Neural cell (in vitro differentiated cells): ENCODE measurements around the gene C11orf91. TPM values are rescaled to one million over a fixed set of nuclear protein-coding genes. Genes with fewer than 3 reads are reported as not detected.

ENCODE experiments used
- H2AFZ ChIP-seq: fragments of 200-600, 300-800 bp; sonication (generic), shearing (Covaris generic); 2 replicates; pipeline ENCODE4 v1.6.0; 2014; ENCODE audit warnings: low read depth, mild to moderate bottlenecking, antibody characterized with exemption, low read length, moderate library complexity
- H3F3A ChIP-seq: fragments of 200-600 bp; shearing (Covaris generic); 2 replicates; pipeline ENCODE4 v1.6.1; 2016; ENCODE audit warnings: mild to moderate bottlenecking, moderate library complexity, mixed read lengths, antibody characterized with exemption, low read length; ENCODE audit not compliant: insufficient read depth, poor library complexity, severe bottlenecking
- H3K27ac ChIP-seq: fragments of 200-600, 300-800 bp; sonication (generic), shearing (Covaris generic); 2 replicates; pipeline ENCODE4 v1.5.1; 2014; ENCODE audit warnings: mild to moderate bottlenecking, low read length, moderate library complexity
- H3K27me3 ChIP-seq: fragments of 300-800, 200-600 bp; sonication (generic), shearing (Covaris generic); 2 replicates; pipeline ENCODE4 v1.6.0; 2014; ENCODE audit warnings: mild to moderate bottlenecking, low read depth, low read length, moderate library complexity; ENCODE audit not compliant: insufficient read depth
- H3K36me3 ChIP-seq: fragments of 300-800, 200-600 bp; sonication (generic), shearing (Covaris generic); 2 replicates; pipeline ENCODE4 v1.5.1; 2014; ENCODE audit warnings: mild to moderate bottlenecking, antibody characterized with exemption, low read length, moderate library complexity; ENCODE audit not compliant: insufficient read depth
- H3K4me2 ChIP-seq: fragments of 300-800, 200-600 bp; sonication (generic), shearing (Covaris generic); 2 replicates; pipeline ENCODE4 v1.6.0; 2014; ENCODE audit warnings: mild to moderate bottlenecking, low read length
- H3K4me3 ChIP-seq: fragments of 300-800, 200-600 bp; sonication (generic), shearing (Covaris generic); 2 replicates; pipeline ENCODE4 v1.5.1; 2014; ENCODE audit warnings: mild to moderate bottlenecking, low read length, moderate library complexity
- H3K79me2 ChIP-seq: fragments of 200-600 bp; shearing (Covaris generic); replicated peaks from 2 replicates; pipeline ENCODE4 v1.6.0; 2014; ENCODE audit warnings: mild to moderate bottlenecking, low read length, moderate library complexity; ENCODE audit not compliant: insufficient read depth
- H3K9ac ChIP-seq: fragments of 300-800, 200-600 bp; sonication (generic), shearing (Covaris generic); 2 replicates; pipeline ENCODE4 v1.6.1; 2016; ENCODE audit warnings: mild to moderate bottlenecking, low read length, mixed read lengths
- H3K9me2 ChIP-seq: fragments of 200-600 bp; shearing (Covaris generic); 2 replicates; pipeline ENCODE4 v1.6.1; 2016; ENCODE audit warnings: mild to moderate bottlenecking, low read length, mixed read lengths; ENCODE audit not compliant: insufficient read depth
- H3K9me3 ChIP-seq: fragments of 200-600, 300-800 bp; sonication (generic), shearing (Covaris generic); 2 replicates; pipeline ENCODE4 v1.6.1; 2016; ENCODE audit warnings: mild to moderate bottlenecking, mixed run types, low read length, moderate library complexity, mixed read lengths
- H4K20me1 ChIP-seq: fragments of 200-600 bp; shearing (Covaris generic); 2 replicates; pipeline ENCODE4 v1.6.1; 2016; ENCODE audit warnings: mild to moderate bottlenecking, mixed run types; ENCODE audit not compliant: insufficient read depth
- EP300 ChIP-seq: fragments of 450-650 bp; conservative IDR thresholded peaks from 2 replicates; pipeline ENCODE4 v1.6.1; 2014; ENCODE audit warnings: antibody characterized with exemption, mild to moderate bottlenecking, moderate library complexity; ENCODE audit not compliant: poor library complexity, severe bottlenecking
- EZH2 ChIP-seq: fragments of 200-600, 300-800 bp; shearing (Covaris generic), sonication (generic); IDR thresholded peaks from 2 replicates; pipeline ENCODE4 v1.6.1; 2014; ENCODE audit warnings: antibody characterized with exemption, low read length, borderline replicate concordance, mild to moderate bottlenecking; ENCODE audit not compliant: insufficient read depth, poor library complexity, severe bottlenecking
- MXI1 ChIP-seq: fragments of 450-650 bp; conservative IDR thresholded peaks from 2 replicates; pipeline ENCODE4 v1.6.1; 2014; ENCODE audit warnings: antibody characterized with exemption, mild to moderate bottlenecking; ENCODE audit not compliant: poor library complexity, severe bottlenecking
- POLR2AphosphoS5 ChIP-seq: IDR thresholded peaks from 2 replicates; pipeline ENCODE4 v1.6.1; 2012
- RAD21 ChIP-seq: fragments of 450-650 bp; conservative IDR thresholded peaks from 2 replicates; pipeline ENCODE4 v1.6.1; 2014; ENCODE audit warnings: antibody characterized with exemption, mild to moderate bottlenecking, moderate library complexity
- SMC3 ChIP-seq: fragments of 450-650 bp; conservative IDR thresholded peaks from 2 replicates; pipeline ENCODE4 v1.6.1; 2014; ENCODE audit warnings: antibody characterized with exemption, mild to moderate bottlenecking, moderate library complexity; ENCODE audit not compliant: poor library complexity
- TAF1 ChIP-seq: IDR thresholded peaks from 2 replicates; pipeline ENCODE4 v1.6.1; 2012; ENCODE audit warnings: low read depth
- polyA plus RNA-seq: library from polyadenylated mRNA; depleted of rRNA; stranded (reverse); fragments of >200 nt; gene quantifications from 2 replicates; pipeline ENCODE4 v1.2.3, GENCODE V29; 2014
- TF ChIP-seq, protein P1 (sequence below): IDR thresholded peaks from 2 replicates; pipeline ENCODE4 v1.6.1; 2012; ENCODE audit warnings: borderline replicate concordance
- TF ChIP-seq, protein P2 (sequence below): fragments of 450-650 bp; IDR thresholded peaks from 2 replicates; pipeline ENCODE4 v1.5.1; 2014; ENCODE audit warnings: antibody characterized with exemption, mild to moderate bottlenecking, moderate library complexity; ENCODE audit not compliant: poor library complexity, severe bottlenecking

C11orf91 gene
- polyA plus RNA-seq, 1 donor from 2014 or later = not detected

DNA sequence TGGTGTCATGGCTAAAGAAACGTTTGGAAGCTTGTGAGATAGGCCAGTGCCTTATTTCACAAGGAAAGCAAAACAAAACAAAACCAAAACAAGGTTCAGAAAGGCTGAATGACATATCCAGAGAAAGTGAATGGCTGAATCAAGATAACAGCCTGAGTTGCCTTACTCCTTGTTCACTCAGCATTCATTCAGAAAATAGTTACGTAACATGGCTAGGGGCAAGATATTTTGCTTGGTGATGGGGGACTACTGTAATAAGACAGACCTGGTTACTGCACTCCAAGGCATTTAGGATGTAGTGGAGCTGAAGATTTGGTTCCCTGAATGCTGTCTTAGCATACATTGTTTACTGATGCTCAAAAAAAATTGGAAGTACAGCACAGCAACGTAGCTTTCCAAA lies 47.7 kb downstream of the C11orf91 start:
- H3K4me3 ChIP-seq = no peak overlapping the region
- no peaks in the 10 kb centered on the region for H3K27me3 ChIP-seq
- no peak overlapping the region for H3K27ac ChIP-seq
- no peaks in the 10 kb centered on the region for H3K9me3 ChIP-seq
- H3K9me2 ChIP-seq = no peaks in the 10 kb centered on the region
- no peaks in the 10 kb centered on the region for H4K20me1 ChIP-seq
- TF ChIP-seq MXI1 = no peak
- TF ChIP-seq TAF1 = no peak
- TF ChIP-seq, protein P1, sequence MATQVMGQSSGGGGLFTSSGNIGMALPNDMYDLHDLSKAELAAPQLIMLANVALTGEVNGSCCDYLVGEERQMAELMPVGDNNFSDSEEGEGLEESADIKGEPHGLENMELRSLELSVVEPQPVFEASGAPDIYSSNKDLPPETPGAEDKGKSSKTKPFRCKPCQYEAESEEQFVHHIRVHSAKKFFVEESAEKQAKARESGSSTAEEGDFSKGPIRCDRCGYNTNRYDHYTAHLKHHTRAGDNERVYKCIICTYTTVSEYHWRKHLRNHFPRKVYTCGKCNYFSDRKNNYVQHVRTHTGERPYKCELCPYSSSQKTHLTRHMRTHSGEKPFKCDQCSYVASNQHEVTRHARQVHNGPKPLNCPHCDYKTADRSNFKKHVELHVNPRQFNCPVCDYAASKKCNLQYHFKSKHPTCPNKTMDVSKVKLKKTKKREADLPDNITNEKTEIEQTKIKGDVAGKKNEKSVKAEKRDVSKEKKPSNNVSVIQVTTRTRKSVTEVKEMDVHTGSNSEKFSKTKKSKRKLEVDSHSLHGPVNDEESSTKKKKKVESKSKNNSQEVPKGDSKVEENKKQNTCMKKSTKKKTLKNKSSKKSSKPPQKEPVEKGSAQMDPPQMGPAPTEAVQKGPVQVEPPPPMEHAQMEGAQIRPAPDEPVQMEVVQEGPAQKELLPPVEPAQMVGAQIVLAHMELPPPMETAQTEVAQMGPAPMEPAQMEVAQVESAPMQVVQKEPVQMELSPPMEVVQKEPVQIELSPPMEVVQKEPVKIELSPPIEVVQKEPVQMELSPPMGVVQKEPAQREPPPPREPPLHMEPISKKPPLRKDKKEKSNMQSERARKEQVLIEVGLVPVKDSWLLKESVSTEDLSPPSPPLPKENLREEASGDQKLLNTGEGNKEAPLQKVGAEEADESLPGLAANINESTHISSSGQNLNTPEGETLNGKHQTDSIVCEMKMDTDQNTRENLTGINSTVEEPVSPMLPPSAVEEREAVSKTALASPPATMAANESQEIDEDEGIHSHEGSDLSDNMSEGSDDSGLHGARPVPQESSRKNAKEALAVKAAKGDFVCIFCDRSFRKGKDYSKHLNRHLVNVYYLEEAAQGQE = no peak
- no peak for TF ChIP-seq EP300
- no peak for TF ChIP-seq POLR2AphosphoS5
- no peak for TF ChIP-seq RAD21
- TF ChIP-seq, protein P2, sequence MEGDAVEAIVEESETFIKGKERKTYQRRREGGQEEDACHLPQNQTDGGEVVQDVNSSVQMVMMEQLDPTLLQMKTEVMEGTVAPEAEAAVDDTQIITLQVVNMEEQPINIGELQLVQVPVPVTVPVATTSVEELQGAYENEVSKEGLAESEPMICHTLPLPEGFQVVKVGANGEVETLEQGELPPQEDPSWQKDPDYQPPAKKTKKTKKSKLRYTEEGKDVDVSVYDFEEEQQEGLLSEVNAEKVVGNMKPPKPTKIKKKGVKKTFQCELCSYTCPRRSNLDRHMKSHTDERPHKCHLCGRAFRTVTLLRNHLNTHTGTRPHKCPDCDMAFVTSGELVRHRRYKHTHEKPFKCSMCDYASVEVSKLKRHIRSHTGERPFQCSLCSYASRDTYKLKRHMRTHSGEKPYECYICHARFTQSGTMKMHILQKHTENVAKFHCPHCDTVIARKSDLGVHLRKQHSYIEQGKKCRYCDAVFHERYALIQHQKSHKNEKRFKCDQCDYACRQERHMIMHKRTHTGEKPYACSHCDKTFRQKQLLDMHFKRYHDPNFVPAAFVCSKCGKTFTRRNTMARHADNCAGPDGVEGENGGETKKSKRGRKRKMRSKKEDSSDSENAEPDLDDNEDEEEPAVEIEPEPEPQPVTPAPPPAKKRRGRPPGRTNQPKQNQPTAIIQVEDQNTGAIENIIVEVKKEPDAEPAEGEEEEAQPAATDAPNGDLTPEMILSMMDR = no peak
- no peaks in the 10 kb centered on the region for H3K79me2 ChIP-seq
- no peak overlapping the region for H3K4me2 ChIP-seq
- H3K36me3 ChIP-seq = no peaks in the 10 kb centered on the region
- no peak overlapping the region for H2AFZ ChIP-seq
- no peaks in the 10 kb centered on the region for H3F3A ChIP-seq
- H3K9ac ChIP-seq = no peak overlapping the region

DNA sequence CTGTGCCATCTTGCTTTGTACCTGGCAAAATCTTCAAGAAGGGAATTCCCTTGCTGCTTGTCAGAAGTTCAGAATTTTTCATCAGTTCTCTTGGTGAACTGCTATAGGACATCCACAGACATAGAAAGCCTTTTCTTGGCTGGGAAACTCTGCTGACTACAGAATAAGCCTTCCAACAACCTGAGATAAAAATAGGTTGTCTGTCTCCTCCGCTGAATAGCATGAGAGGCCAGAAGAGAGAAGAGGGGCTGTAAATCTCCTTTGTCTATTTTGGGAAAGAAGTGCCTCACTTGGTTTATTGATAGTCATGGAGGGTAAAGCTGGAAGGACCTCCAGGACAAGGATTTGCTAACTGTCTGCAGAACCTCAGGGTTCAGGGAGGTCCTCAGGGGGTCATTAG lies 48.2 kb downstream of the C11orf91 start:
- no peak overlapping the region for H3K27ac ChIP-seq
- H3K9me3 ChIP-seq = no peaks in the 10 kb centered on the region
- no peak overlapping the region for H3K9ac ChIP-seq
- H3F3A ChIP-seq = no peaks in the 10 kb centered on the region
- no peak overlapping the region for H3K4me3 ChIP-seq
- no peaks in the 10 kb centered on the region for H3K36me3 ChIP-seq
- H3K9me2 ChIP-seq = no peaks in the 10 kb centered on the region
- H3K79me2 ChIP-seq = no peaks in the 10 kb centered on the region
- no peak overlapping the region for H2AFZ ChIP-seq
- TF ChIP-seq, protein P1 = no peak
- TF ChIP-seq POLR2AphosphoS5 (no peak), RAD21 (no peak), EP300 (no peak), MXI1 (no peak), TAF1 (no peak), SMC3 (no peak), EZH2 (no peak)
- TF ChIP-seq, protein P2 = no peak
- no peaks in the 10 kb centered on the region for H4K20me1 ChIP-seq
- no peak overlapping the region for H3K4me2 ChIP-seq
- no peaks in the 10 kb centered on the region for H3K27me3 ChIP-seq
